Transverse colon (tissue), 3 donors: ENCODE measurements around the gene OLFML3.
"Not testable (repeated sequence)": the region's sequence is repeated elsewhere in the genome, so short reads cannot be mapped to it uniquely, and the experiment has no call there.

Experiments used
- EP300 ChIP-seq: sonication (generic); formaldehyde crosslinking; IDR thresholded peaks from one replicate; pipeline ENCODE4 v1.6.1; 2017; ENCODE audit warnings: antibody characterized with exemption, low read depth
- POLR2A ChIP-seq: fragments of 450-650 bp; IDR thresholded peaks from one replicate; pipeline ENCODE4 v1.6.1; 2016; ENCODE audit warnings: antibody characterized with exemption, mild to moderate bottlenecking, moderate library complexity
- TF ChIP-seq, protein P1 (sequence below), 5 experiments: fragments of 200-600 bp in 3 of 5; fragments of 450-650 bp in 2 of 5; sonication (generic) in 3 of 5; IDR thresholded peaks; 1 replicate in 2 of 5; 2 replicates in 3 of 5; pipeline ENCODE4 v1.5.1; 2016 to 2017; ENCODE audit warnings: antibody characterized with exemption in 5 of 5, inconsistent platforms in 3 of 5, mild to moderate bottlenecking in 2 of 5, moderate library complexity in 1 of 5

GRCh38 chr1:114006825-114007224 is 27.6 kb downstream of the OLFML3 start:
- not testable (repeated sequence) for TF ChIP-seq POLR2A, EP300
- TF ChIP-seq, protein P1, sequence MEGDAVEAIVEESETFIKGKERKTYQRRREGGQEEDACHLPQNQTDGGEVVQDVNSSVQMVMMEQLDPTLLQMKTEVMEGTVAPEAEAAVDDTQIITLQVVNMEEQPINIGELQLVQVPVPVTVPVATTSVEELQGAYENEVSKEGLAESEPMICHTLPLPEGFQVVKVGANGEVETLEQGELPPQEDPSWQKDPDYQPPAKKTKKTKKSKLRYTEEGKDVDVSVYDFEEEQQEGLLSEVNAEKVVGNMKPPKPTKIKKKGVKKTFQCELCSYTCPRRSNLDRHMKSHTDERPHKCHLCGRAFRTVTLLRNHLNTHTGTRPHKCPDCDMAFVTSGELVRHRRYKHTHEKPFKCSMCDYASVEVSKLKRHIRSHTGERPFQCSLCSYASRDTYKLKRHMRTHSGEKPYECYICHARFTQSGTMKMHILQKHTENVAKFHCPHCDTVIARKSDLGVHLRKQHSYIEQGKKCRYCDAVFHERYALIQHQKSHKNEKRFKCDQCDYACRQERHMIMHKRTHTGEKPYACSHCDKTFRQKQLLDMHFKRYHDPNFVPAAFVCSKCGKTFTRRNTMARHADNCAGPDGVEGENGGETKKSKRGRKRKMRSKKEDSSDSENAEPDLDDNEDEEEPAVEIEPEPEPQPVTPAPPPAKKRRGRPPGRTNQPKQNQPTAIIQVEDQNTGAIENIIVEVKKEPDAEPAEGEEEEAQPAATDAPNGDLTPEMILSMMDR (IDR thresholded peaks at IDR 0.05) = not testable (repeated sequence)
